GM12874 (cell line): ENCODE measurements around the gene AEBP2.

Source experiments
- CTCF ChIP-seq: IDR thresholded peaks from 2 replicates; pipeline ENCODE4 v1.5.1; 2011; ENCODE audit warnings: low read depth, mild to moderate bottlenecking, control low read depth, low read length, moderate library complexity; ENCODE audit not compliant: insufficient read depth

Gene AEBP2

GRCh38 chr12:19561411-19561961 is 122.2 kb downstream of the AEBP2 start:
- TF ChIP-seq CTCF, result no peak
